ENCODE measurements around the gene TUBB1.
A peak's percentile ranks its signal among the peaks of the same experiment; 100 is the strongest.
"Not testable (repeated sequence)": the region's sequence is repeated elsewhere in the genome, so short reads cannot be mapped to it uniquely, and the experiment has no call there.

The TUBB1 gene

GRCh38 chr20:59019217-59019616 lies at the start of gene TUBB1:
TUBB1 (plus strand) TSS chr20:59019429; CDS start chr20:59019523, 94 bp downstream.
- no peak for DNase-seq

GRCh38 chr20:58969439-58969838 lies 49.8 kb upstream of the TUBB1 start:
- no peak for DNase-seq

- no peak for DNase-seq
Measured at GRCh38 chr20:58970146-58970545, 49.1 kb upstream of the TUBB1 start.

GRCh38 chr20:58971429-58971828 lies 47.8 kb upstream of the TUBB1 start:
- DNase-seq = no peak

GRCh38 chr20:58973179-58973578 lies 46.0 kb upstream of the TUBB1 start:
- DNase-seq = no peak

GRCh38 chr20:58973866-58974265 lies 45.4 kb upstream of the TUBB1 start:
- no peak for DNase-seq

GRCh38 chr20:58975353-58975752 lies 43.9 kb upstream of the TUBB1 start:
- DNase-seq = no peak

GRCh38 chr20:58976061-58976730 lies 43.0 kb upstream of the TUBB1 start:
- DNase-seq = no peak

- DNase-seq = no peak
Measured at GRCh38 chr20:58978351-58979190, 40.7 kb upstream of the TUBB1 start.

GRCh38 chr20:58980711-58981627 lies 38.3 kb upstream of the TUBB1 start, which contains the start of gene NELFCD:
NELFCD (plus strand) TSS chr20:58981256; CDS start chr20:58981310, 54 bp downstream.
- DNase-seq = peak; percentile 90

GRCh38 chr20:58981628-58982364 lies 37.4 kb upstream of the TUBB1 start:
- DNase-seq = peak; percentile 16

GRCh38 chr20:58982406-58983114 lies 36.7 kb upstream of the TUBB1 start:
- DNase-seq = peak; percentile 61

GRCh38 chr20:58983115-58983468 lies 36.1 kb upstream of the TUBB1 start:
- not testable (repeated sequence) for DNase-seq

- no peak for DNase-seq
Measured at GRCh38 chr20:58984691-58985090, 34.5 kb upstream of the TUBB1 start.

GRCh38 chr20:58985656-58986055 lies 33.6 kb upstream of the TUBB1 start:
- DNase-seq = no peak

GRCh38 chr20:58986286-58986967 lies 32.8 kb upstream of the TUBB1 start:
- no peak for DNase-seq

GRCh38 chr20:58986968-58987517 lies 32.2 kb upstream of the TUBB1 start:
- DNase-seq = no peak

- no peak for DNase-seq
Measured at GRCh38 chr20:58987790-58988564, 31.3 kb upstream of the TUBB1 start.

GRCh38 chr20:58988565-58988882 lies 30.7 kb upstream of the TUBB1 start:
- DNase-seq = no peak

GRCh38 chr20:58989196-58989595 lies 30.0 kb upstream of the TUBB1 start:
- no peak for DNase-seq
